T-helper 2 cell treated with Interferon-gamma antibody and Interleukin-4, amounts not matched to agents 100 ng/mL and 5 ng/mL, for 36 hours (primary cell): ENCODE measurements around the gene KNDC1. TPM values are rescaled to one million over a fixed set of nuclear protein-coding genes. Genes with fewer than 3 reads are reported as not detected.

Experiments
- intact Hi-C: fragments of 100-400 bp; cut with micrococcal nuclease; formaldehyde crosslinking; loops from one replicate; pipeline ENCODE4 v1.15.1; 2023
- total RNA-seq: library from RNA; stranded (reverse); gene quantifications from 2 replicates; pipeline ENCODE4 v1.2.3, GENCODE V29; 2022

The KNDC1 gene
- total RNA-seq, 1 donor from 2014 or later = 0.57 TPM

DNA sequence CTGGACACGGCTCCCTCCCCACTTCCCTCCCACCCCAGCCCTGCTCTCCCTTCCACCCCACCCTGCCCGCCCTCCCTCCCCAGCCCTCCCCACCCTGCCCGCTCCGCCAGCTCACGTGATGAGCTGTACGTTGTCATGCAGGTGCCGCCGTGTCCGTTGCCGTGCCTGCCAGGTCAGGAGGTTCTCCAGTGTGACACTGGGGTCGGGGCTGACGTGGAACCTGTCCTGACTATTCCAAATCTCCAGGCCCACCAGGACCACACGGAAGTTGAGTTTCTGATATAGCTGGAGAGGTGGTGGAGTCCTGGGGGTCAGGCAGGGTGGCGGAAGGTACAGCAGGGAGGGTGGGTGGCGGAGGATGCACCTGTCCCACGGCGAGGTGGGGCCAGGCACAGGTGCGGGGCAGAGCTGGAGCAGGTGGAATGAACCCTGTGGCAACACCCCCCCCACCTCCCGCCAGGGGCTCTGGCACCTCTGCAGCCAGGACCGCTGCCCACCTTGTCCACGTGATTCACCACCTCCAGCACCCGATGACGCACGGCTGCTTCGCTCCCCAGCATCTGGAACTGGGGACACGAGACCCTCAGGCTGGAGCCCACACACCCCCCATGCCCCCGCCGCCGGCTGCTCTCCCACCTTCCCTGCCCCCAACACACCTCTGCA lies 112.4 kb downstream of the KNDC1 start:
- intact Hi-C loops = loop anchor here (10.0 kb wide), 1 partner anchor 128 kb away; no protein-coding TSS in a partner anchor

DNA sequence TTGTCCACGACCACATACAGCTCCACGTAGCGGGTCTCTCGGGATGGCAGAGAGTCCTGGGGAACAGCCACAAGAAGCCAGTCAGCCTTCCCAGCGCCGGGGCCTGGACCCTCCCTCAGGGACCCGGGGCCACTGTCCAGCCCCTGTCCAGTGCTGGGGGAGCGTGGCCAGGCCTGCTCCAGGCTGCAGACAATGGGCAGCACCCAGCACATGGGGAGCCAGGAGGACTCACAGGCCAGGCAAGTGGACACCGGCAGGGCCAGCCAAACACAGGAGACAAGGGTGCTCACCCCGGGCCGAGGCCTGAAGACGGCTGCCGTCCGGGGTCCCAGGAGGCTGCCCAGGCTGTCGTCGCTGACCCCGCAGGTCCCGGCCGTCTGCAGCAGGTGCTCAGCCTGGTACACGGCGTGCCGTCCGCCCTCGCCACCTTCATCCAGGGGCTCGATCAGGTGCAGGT lies 113.0 kb downstream of the KNDC1 start:
- intact Hi-C loops = loop anchor here (10.0 kb wide), 1 partner anchor 128 kb away; no protein-coding TSS in a partner anchor

DNA sequence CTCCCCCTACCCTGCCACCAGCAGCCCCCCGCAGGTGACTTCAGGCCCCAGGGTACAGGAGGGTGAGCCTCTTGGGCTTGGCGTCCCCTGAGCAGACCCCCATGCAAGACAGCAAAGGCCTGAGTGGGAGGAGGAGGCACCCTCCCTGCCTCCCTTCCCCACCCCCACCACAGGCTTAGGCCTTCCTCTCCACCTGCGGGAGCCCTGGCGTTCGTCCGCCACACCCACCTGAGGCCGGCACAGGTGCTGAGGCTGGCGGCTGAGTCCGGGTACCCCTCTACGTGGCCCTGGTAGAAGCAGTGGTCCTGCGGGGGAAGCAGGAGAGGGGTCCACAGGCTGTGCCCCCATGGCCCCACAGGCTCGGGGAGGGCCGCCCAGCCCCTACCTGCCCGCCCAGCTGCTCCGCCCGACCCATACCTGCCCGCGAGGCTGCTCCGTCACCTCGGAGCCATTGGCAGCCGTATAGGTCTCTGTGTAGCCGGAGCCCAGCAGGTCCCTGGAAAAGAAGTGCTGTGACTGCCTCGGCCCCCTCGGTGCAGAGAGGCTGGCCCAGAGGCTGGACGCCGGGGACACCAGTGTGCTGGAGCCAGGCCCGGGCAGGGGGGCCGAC lies 113.6 kb downstream of the KNDC1 start:
- intact Hi-C loops = loop anchor here (10.0 kb wide), 1 partner anchor 129 kb away; no protein-coding TSS in a partner anchor

GRCh38 chr10:133274751-133275683 lies 115.0 kb downstream of the KNDC1 start:
- intact Hi-C loops = loop anchor here (1.0 to 10.0 kb wide), 4 partner anchors 11 to 130 kb away; partner anchors contain the start of genes TUBGCP2 and ZNF511

DNA sequence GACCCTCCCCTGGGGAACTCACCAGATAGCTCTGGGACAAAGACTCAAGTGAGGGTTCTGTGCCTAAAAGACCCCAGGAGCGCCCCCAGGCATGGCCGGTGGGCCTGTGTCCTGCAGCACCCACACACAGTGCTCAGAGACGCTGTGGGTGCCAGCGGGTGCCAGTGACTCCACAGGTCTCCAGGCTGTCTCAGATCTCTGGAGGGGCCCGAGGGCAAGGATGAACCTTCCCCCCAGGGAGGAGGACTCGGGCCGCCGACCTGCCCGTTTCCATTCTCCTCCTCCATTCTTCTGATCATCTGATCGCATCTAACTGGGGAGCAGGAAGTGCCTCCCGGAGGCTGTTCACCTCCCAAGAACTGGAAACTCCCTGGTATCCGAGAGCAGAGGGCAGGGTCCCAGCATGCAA lies 115.7 kb downstream of the KNDC1 start:
- intact Hi-C loops = loop anchor here (1.0 to 10.0 kb wide), 5 partner anchors 11 to 131 kb away; partner anchors contain the start of genes TUBGCP2 and ZNF511

Other genes with a start within 250 kb of the KNDC1 start
- gene CFAP46, start 217.6 kb upstream of the KNDC1 start, total RNA-seq = 0.09 TPM in 1 of 2 replicates, not detected in the other
- not detected in 2 replicates for gene ADGRA1, start 72.3 kb upstream of the KNDC1 start, total RNA-seq
- not detected in 2 replicates for gene UTF1, start 70.0 kb downstream of the KNDC1 start, total RNA-seq
- gene VENTX, start 77.6 kb downstream of the KNDC1 start, total RNA-seq = not detected in 2 replicates
- gene ADAM8, start 116.6 kb downstream of the KNDC1 start, total RNA-seq = 153 and 157 TPM in 2 replicates
- gene TUBGCP2, start 148.7 kb downstream of the KNDC1 start, total RNA-seq = 54.4 and 61.5 TPM in 2 replicates
- gene ZNF511, start 148.7 kb downstream of the KNDC1 start, total RNA-seq = 63.3 and 71.1 TPM in 2 replicates
- gene CALY, start 176.7 kb downstream of the KNDC1 start, total RNA-seq = not detected in 2 replicates
- not detected in 2 replicates for gene PRAP1, start 187.2 kb downstream of the KNDC1 start, total RNA-seq
- 14.0 and 16.7 TPM in 2 replicates for gene FUOM, start 197.8 kb downstream of the KNDC1 start, total RNA-seq
- 40.8 and 41.2 TPM in 2 replicates for gene ECHS1, start 213.1 kb downstream of the KNDC1 start, total RNA-seq
- gene PAOX, start 219.0 kb downstream of the KNDC1 start, total RNA-seq = 3.4 and 4.3 TPM in 2 replicates
- 56.9 and 61.2 TPM in 2 replicates for gene MTG1, start 233.9 kb downstream of the KNDC1 start, total RNA-seq